GM18861 (cell line): ENCODE measurements around the gene LDHB.
A peak's percentile ranks its signal among the peaks of the same experiment; 100 is the strongest.
"Not testable (repeated sequence)": the region's sequence is repeated elsewhere in the genome, so short reads cannot be mapped to it uniquely, and the experiment has no call there.

Source experiments
- ATAC-seq: cut with Tn5 transposase; IDR thresholded peaks from one replicate; pipeline ENCODE4 v1.9.1; 2021; ENCODE audit not compliant: unreplicated experiment

The LDHB gene

GRCh38 chr12:21657326-21658077, at the start of gene LDHB:
Gene LDHB (minus strand): TSS chr12:21657842. CDS start chr12:21654671, 3,171 bp downstream.
- ATAC-seq, result peak; percentile 89

- no peak for ATAC-seq
Measured at GRCh38 chr12:21704847-21705246, 47.2 kb upstream of the LDHB start.

DNA sequence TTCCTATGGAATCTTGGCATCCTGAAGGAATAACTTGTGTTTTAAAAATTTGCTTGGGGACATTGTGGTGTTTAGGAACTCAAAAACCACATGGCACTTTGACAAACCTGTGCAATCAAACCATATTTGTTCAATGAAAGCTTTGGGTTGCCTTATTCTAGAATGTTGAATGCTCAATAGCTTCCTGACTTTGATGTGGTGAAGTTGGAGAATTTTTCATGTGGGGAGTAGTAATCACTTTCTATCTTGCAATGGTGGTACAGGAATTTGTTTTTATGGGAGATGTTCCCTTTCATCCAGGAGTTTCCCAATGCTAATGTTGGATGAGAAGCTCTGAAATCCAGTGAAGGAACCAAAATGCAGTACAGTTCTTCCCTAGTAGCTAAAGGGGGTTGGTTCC, 42.2 kb upstream of the LDHB start:
- ATAC-seq, result no peak

DNA sequence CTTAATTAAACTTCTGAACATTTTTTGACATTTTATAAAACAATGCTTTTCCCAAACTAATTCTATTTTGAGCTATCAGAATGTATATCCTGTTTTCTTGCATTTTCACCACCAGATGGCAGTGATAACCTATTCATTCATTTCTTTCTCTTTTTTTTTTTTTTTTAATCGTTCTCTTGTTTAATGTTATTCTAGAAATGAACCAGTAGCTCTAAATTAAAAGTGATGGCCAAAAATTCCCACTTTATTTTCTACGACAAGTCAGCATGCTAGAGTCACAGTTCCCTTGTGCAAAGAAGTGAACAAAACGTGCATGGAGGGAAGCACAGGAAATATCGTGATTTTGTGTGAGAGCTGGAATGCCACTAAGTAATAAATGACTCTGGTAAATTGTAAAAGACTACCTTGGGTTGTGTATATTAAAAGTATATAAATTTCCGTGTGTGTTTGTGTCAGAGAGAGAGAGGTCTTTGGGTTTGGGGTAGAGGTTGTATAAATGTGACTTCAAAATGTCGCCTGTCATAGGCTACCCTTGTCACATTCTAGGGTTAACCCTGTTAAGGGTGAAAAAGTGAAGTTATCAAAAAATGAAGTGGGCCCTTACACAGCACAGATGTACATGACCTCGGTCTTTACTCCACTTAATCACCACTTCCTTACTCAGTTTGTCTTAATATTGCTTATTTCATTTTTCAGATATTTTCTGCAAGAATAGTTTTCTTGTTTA, 40.4 kb upstream of the LDHB start:
- ATAC-seq, result no peak

GRCh38 chr12:21696625-21697024, 39.0 kb upstream of the LDHB start:
- no peak for ATAC-seq

DNA sequence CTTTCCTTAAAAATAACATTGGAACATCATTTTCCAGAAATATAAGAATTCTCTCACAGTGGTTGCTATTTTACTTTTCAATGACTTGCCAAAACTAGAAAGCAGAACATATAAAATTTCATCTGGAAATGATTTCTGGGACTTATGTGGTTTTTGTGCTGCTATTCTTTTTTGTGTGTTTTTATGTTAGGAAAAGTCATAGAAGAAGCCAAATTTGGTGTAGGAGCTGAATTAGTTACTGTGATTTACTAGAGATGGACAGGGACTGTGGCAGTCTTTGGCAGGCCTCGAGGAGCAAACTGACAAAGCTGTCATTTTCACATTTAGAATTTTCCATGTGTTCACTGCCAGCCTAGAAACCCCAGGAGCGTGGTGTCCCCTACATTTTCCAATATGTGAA, 38.3 kb upstream of the LDHB start:
- ATAC-seq, result no peak

GRCh38 chr12:21694660-21695059, 37.0 kb upstream of the LDHB start:
- ATAC-seq, result no peak

DNA sequence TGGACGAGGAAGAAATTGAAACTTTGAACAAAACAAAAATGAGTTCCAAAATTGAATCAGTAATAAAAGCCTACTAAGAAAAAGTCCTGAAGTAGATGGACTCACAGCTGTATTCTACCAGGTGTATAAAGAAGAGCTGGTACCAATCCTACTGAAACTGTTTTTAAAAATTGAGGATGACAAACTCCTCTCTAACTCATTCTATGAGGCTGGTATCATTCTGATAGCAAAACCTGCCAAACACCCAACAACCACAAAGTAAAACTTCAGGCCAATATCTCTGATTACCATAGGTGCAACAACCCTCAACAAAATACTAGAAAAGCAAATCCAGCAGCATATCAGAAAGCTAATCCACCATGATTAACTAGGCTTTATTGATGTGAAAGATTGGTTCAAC, 33.9 kb upstream of the LDHB start:
- no peak for ATAC-seq

DNA sequence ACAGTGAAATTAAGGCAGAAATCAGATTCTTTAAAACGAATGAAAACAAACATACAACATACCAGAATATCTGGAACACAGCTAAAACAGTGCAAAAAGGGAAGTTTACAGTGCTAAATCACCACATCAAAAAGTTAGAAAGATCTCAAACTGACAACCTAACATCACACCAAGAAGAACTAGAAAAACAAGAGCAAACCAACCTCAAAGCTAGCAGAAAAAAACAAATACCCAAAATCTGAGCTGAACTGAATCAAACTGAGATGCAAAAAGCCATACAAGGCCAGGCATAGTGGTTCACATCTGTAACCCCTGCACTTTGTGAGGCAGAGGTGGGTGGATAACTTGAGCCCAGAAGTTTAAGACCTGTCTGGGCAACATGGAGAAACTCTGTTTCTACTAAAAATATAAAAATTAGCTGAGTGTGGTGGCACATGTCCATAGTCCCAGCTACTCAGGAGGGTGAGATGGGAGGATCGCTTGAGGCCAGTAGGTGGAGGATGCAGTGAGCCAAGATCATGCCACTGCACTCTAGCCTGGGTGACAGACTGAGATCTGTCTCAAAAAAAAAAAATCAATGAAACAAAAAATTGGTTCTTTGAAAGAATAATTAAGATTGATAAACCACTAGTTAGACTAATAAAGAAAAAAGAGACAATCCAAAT, 33.2 kb upstream of the LDHB start:
- ATAC-seq, result no peak

DNA sequence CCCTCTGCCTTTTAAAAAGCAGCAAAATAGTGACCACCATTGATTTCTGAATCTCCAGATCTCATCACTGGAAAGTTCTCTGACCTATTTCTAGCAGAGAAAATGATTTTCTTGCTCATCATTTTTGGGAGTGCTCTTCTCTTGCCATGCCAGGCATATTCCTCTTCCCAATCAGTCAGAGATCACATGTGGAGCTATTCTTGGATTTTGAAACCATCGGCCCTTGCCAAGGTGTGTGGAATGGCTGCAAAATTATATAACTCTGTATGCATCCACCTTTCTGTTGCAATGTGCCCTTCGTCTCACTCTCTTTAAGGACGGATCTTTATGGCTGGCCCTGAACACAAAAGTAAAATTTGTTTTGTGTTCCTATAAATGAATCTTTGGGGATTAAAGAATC, 25.5 kb upstream of the LDHB start:
- no peak for ATAC-seq

- ATAC-seq, result no peak
Measured at GRCh38 chr12:21678959-21679358, 21.3 kb upstream of the LDHB start.

DNA sequence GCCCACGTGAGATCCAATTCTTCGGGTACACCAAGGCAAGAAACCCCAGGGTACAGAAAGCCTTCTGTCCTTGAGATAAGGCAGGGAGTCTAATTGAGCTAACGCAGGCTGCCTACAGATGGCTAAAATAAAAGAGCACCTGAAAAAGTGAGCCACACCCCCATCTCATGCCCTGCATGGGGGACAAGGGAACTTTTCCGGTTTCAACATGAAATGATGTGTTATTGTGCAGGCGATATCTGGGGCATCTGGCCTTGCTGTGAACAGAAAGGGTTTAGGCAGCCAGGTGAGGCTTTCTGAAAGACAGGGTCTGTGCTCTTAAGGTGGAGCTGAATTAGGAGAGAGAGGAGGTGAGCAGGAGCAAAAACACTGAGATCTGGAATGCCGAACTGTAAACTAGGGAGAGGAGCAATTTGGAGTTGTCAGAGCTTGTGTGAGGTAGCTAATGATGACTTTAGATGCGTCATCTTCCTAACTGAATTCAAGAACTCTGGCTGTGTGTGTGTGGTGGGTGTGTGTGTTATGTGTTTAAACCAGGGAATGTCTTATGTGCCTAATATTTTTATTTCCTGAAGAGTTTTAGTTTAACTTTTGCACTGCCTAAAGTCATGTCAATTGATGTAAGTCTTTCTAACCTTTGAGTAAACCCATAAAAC, 20.1 kb upstream of the LDHB start:
- no peak for ATAC-seq

GRCh38 chr12:21677204-21677603, 19.6 kb upstream of the LDHB start:
- ATAC-seq, result no peak

DNA sequence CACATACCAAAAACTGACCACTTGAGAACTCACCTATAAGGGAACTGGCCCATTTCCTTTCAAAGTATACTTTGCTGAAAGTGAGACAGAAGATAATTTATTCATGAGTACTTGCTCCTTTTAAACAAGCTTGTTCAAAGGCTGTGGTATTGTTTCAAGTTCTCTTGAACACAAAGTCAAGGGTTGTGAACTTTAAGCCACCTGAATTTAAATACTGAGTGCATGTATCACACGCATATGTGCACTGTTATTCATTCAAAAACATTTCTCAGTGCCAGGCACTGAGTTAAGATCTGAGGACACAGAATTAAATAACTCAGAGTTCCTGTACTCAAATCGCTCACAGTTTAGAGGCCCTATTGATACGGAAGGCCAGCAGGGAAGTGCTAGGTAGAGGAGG, 19.1 kb upstream of the LDHB start:
- ATAC-seq, result no peak

DNA sequence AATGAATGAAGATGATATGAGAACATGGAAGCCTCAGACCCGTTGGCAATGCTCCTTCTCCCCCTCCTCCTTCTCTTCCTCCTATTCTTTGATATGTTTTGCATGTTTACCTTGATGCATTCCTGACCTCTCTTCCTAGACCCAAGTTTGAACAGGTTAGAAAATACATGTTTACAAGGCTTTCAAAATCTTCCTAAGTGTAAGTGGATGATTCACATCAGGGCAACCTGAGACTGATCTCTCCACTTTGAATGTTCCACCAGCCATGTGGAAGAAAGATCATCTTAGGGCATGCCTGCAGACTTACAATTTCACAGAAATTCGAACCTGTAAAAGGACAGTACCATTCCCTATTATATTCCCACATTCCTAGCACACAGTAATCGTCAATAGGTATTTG, 18.0 kb upstream of the LDHB start:
- no peak for ATAC-seq

GRCh38 chr12:21675096-21675495, 17.5 kb upstream of the LDHB start:
- ATAC-seq, result no peak

GRCh38 chr12:21673830-21674552, 16.3 kb upstream of the LDHB start:
- not testable (repeated sequence) for ATAC-seq

DNA sequence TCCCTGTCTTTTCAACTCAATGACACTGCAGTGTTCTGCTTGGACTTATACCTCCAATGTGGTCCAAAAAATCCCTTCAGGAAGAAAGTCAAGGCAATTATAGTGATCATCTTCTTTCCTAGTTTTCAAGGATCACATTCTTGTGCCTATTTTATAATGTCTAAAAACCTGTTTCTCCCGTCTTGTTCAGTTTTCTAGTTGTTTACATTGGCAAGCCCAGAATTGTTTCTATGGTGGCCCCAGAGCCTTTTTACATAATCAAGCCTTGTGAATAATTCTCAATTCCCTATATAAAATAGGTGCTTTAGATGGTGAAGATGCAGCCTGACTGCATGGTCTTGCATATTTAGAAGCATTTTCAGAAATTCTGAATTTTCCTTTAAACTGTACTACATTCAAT, 14.5 kb upstream of the LDHB start:
- ATAC-seq, result no peak

DNA sequence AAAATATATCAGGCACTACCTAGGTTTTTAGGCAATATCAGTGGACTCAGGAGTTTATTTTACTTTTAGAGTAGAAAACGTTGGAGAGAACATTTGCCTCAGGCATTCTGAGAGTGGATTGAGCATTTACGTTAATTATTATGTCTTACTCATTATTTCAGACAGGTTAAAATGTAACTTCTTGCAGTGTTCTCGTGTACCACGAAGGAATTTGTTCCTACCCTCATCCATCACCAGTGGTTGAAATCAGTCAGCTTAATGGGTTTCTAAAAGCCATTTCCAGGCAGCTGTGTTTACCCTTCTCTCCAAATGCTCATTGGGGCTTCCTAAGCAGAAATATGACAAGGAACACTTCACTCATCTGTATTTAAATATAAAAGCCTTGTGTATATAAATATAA, 9.1 kb upstream of the LDHB start:
- ATAC-seq, result no peak

DNA sequence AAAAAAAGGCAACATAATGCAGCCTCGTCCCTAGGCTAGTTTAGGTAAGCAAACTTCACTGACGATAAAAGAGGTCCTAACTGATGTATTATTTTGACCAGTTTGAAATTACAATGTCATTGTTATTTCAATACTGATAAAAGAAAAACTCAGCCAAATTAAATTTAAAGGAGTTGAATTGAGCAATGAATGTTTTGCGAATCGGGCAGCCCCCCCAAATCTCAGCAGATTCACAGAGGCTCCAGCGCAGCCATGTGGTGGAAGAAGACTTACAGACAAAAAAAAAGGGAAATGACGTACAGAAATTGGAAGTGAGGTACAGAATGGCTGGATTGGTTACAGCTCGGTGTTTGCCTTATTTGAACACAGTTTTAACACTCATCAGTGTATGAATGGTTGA, 8.2 kb upstream of the LDHB start:
- no peak for ATAC-seq
